Measurements from ENCODE around the gene AOX1.

AOX1 gene

GRCh38 chr2:200586644-200586975 lies 796 bp downstream of the AOX1 start:
- Histone ChIP-seq H3K36me3 (ENCODE audit: control insufficient read depth in 1 of 2, insufficient read depth in 2 of 2, low read length in 2 of 2) (no peaks in the 10 kb centered on the region), H3K4me3 (ENCODE audit: low read depth in 1 of 2, low read length in 2 of 2) (peak overlapping the region; percentile 68 to 73), H3K27ac (ENCODE audit: low read depth, low read length) (no peak overlapping the region), H3K4me1 (ENCODE audit: control insufficient read depth in 1 of 2, insufficient read depth in 2 of 2, low read length in 2 of 2) (peaks cover 5 to 7% of the 10 kb centered on the region in 2 donors), H3K9ac (ENCODE audit: low read depth in 1 of 2, low read length in 2 of 2) (no peak overlapping the region), H3K9me3 (ENCODE audit: control insufficient read depth in 1 of 2, low read length in 2 of 2) (no peaks in the 10 kb centered on the region), H3K27me3 (ENCODE audit: control insufficient read depth in 1 of 2, insufficient read depth in 2 of 2, low read length in 2 of 2) (no peaks in the 10 kb centered on the region)

- Histone ChIP-seq H3K9ac (ENCODE audit: low read depth in 1 of 2, low read length in 2 of 2) (no peak overlapping the region), H3K27ac (ENCODE audit: low read depth, low read length) (no peak overlapping the region), H3K4me1 (ENCODE audit: control insufficient read depth in 1 of 2, insufficient read depth in 2 of 2, low read length in 2 of 2) (peaks cover 7 to 9% of the 10 kb centered on the region in 2 donors)
These were observed 1.3 kb downstream of the AOX1 start for GRCh38 chr2:200587007-200587616.

DNA sequence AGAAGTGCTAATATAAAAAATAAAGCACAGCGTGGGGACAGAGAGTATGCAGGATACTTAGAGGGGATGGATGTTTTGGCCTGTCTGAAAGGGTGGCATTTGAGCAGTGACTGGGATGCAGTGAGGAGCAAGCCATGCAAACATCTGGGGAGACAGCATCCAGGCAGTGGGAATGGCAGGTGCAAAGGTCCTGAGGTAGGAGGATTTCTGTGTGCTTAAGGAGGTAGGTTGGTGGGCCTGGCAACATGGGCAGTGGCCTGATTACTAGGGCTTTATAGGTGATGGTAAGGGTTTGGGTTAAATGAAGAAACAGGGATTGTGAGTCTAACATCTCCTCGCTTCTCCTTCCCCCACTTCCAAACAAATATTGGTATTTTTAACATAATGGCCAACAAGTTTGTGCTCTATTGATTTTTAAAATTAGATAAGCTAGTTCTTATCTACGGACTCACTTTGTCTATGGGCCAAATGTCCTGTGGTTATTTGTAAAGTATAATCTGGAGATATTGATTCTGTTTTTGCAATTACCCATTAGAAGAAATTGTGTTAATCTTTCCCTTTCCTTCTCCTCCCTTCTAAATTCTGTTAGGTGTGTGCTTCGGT lies 2.4 kb downstream of the AOX1 start:
- no peaks in the 10 kb centered on the region for H3K27me3 ChIP-seq (ENCODE audit: control insufficient read depth in 1 of 2, insufficient read depth in 2 of 2, low read length in 2 of 2)
- H3K4me1 ChIP-seq (ENCODE audit: control insufficient read depth in 1 of 2, insufficient read depth in 2 of 2, low read length in 2 of 2): peaks cover 7 to 13% of the 10 kb centered on the region in 2 donors
- no peak overlapping the region for H3K4me3 ChIP-seq (ENCODE audit: low read depth in 1 of 2, low read length in 2 of 2)
- H3K27ac ChIP-seq (ENCODE audit: low read depth, low read length): no peak overlapping the region
- H3K9ac ChIP-seq (ENCODE audit: low read depth in 1 of 2, low read length in 2 of 2): no peak overlapping the region
- H3K36me3 ChIP-seq (ENCODE audit: control insufficient read depth in 1 of 2, insufficient read depth in 2 of 2, low read length in 2 of 2): no peaks in the 10 kb centered on the region
- H3K9me3 ChIP-seq (ENCODE audit: control insufficient read depth in 1 of 2, low read length in 2 of 2): no peaks in the 10 kb centered on the region

More at GRCh38 chr2:200587007-200587616, 1.3 kb downstream of the AOX1 start:
- no peak overlapping the region for H3K4me3 ChIP-seq (ENCODE audit: low read depth in 1 of 2, low read length in 2 of 2)
- H3K27me3 ChIP-seq (ENCODE audit: control insufficient read depth in 1 of 2, insufficient read depth in 2 of 2, low read length in 2 of 2): no peaks in the 10 kb centered on the region
- no peaks in the 10 kb centered on the region for H3K36me3 ChIP-seq (ENCODE audit: control insufficient read depth in 1 of 2, insufficient read depth in 2 of 2, low read length in 2 of 2)
- no peaks in the 10 kb centered on the region for H3K9me3 ChIP-seq (ENCODE audit: control insufficient read depth in 1 of 2, low read length in 2 of 2)

GRCh38 chr2:200590090-200590489 lies 4.3 kb downstream of the AOX1 start:
- Histone ChIP-seq H3K9ac (ENCODE audit: low read depth in 1 of 2, low read length in 2 of 2) (no peak overlapping the region), H3K27me3 (ENCODE audit: control insufficient read depth in 1 of 2, insufficient read depth in 2 of 2, low read length in 2 of 2) (no peaks in the 10 kb centered on the region), H3K36me3 (ENCODE audit: control insufficient read depth in 1 of 2, insufficient read depth in 2 of 2, low read length in 2 of 2) (no peaks in the 10 kb centered on the region), H3K4me3 (ENCODE audit: low read depth in 1 of 2, low read length in 2 of 2) (no peak overlapping the region), H3K4me1 (ENCODE audit: control insufficient read depth in 1 of 2, insufficient read depth in 2 of 2, low read length in 2 of 2) (peaks cover 7 to 17% of the 10 kb centered on the region in 2 donors), H3K27ac (ENCODE audit: low read depth, low read length) (no peak overlapping the region), H3K9me3 (ENCODE audit: control insufficient read depth in 1 of 2, low read length in 2 of 2) (no peaks in the 10 kb centered on the region)

GRCh38 chr2:200591308-200591707 lies 5.5 kb downstream of the AOX1 start:
- H3K9me3 ChIP-seq (ENCODE audit: control insufficient read depth in 1 of 2, low read length in 2 of 2): no peaks in the 10 kb centered on the region
- H3K27me3 ChIP-seq (ENCODE audit: control insufficient read depth in 1 of 2, insufficient read depth in 2 of 2, low read length in 2 of 2): no peaks in the 10 kb centered on the region
- H3K9ac ChIP-seq (ENCODE audit: low read depth in 1 of 2, low read length in 2 of 2): no peak overlapping the region
- no peak overlapping the region for H3K27ac ChIP-seq (ENCODE audit: low read depth, low read length)
- no peaks in the 10 kb centered on the region for H3K36me3 ChIP-seq (ENCODE audit: control insufficient read depth in 1 of 2, insufficient read depth in 2 of 2, low read length in 2 of 2)
- no peak overlapping the region for H3K4me3 ChIP-seq (ENCODE audit: low read depth in 1 of 2, low read length in 2 of 2)
- H3K4me1 ChIP-seq (ENCODE audit: control insufficient read depth in 1 of 2, insufficient read depth in 2 of 2, low read length in 2 of 2): peaks cover 0 to 16% of the 10 kb centered on the region in 2 donors

- Histone ChIP-seq H3K4me1 (ENCODE audit: control insufficient read depth in 1 of 2, insufficient read depth in 2 of 2, low read length in 2 of 2) (peaks cover 0 to 24% of the 10 kb centered on the region in 2 donors), H3K27me3 (ENCODE audit: control insufficient read depth in 1 of 2, insufficient read depth in 2 of 2, low read length in 2 of 2) (no peaks in the 10 kb centered on the region), H3K9me3 (ENCODE audit: control insufficient read depth in 1 of 2, low read length in 2 of 2) (no peaks in the 10 kb centered on the region), H3K27ac (ENCODE audit: low read depth, low read length) (no peak overlapping the region), H3K9ac (ENCODE audit: low read depth in 1 of 2, low read length in 2 of 2) (no peak overlapping the region), H3K4me3 (ENCODE audit: low read depth in 1 of 2, low read length in 2 of 2) (no peak overlapping the region), H3K36me3 (ENCODE audit: control insufficient read depth in 1 of 2, insufficient read depth in 2 of 2, low read length in 2 of 2) (no peaks in the 10 kb centered on the region)
These were observed 6.7 kb downstream of the AOX1 start for GRCh38 chr2:200592406-200593075.

- H3K9me3 ChIP-seq (ENCODE audit: control insufficient read depth in 1 of 2, low read length in 2 of 2): no peaks in the 10 kb centered on the region
- H3K4me1 ChIP-seq (ENCODE audit: control insufficient read depth in 1 of 2, insufficient read depth in 2 of 2, low read length in 2 of 2): peaks cover 0 to 24% of the 10 kb centered on the region in 2 donors
- H3K27me3 ChIP-seq (ENCODE audit: control insufficient read depth in 1 of 2, insufficient read depth in 2 of 2, low read length in 2 of 2): no peaks in the 10 kb centered on the region
- no peak overlapping the region for H3K4me3 ChIP-seq (ENCODE audit: low read depth in 1 of 2, low read length in 2 of 2)
- no peak overlapping the region for H3K9ac ChIP-seq (ENCODE audit: low read depth in 1 of 2, low read length in 2 of 2)
- H3K27ac ChIP-seq (ENCODE audit: low read depth, low read length): no peak overlapping the region
- no peaks in the 10 kb centered on the region for H3K36me3 ChIP-seq (ENCODE audit: control insufficient read depth in 1 of 2, insufficient read depth in 2 of 2, low read length in 2 of 2)
These were observed 8.1 kb downstream of the AOX1 start for GRCh38 chr2:200593905-200594304.

DNA sequence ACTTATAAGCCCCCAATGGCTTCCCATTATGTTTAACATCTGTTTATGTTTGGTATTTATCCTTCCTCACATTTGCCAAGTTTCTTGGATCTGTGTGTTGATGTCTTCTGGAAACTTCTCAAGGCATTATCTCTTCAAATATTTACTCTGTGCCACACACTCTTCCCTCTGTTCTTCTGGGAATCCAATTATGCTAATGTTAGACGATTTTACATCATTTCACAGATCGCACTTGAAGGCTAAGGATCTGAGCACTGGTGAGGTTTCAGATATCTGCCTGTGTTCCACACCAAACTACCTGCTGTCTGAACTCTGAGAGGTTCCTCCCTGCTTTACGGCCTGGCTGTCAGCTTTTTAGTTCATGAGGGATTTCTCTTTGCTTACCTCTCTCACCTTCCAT lies 10.1 kb downstream of the AOX1 start:
- H3K4me3 ChIP-seq (ENCODE audit: low read depth in 1 of 2, low read length in 2 of 2): no peak overlapping the region
- no peaks in the 10 kb centered on the region for H3K27me3 ChIP-seq (ENCODE audit: control insufficient read depth in 1 of 2, insufficient read depth in 2 of 2, low read length in 2 of 2)
- H3K9ac ChIP-seq (ENCODE audit: low read depth in 1 of 2, low read length in 2 of 2): no peak overlapping the region
- peaks cover 0 to 24% of the 10 kb centered on the region in 2 donors for H3K4me1 ChIP-seq (ENCODE audit: control insufficient read depth in 1 of 2, insufficient read depth in 2 of 2, low read length in 2 of 2)
- H3K9me3 ChIP-seq (ENCODE audit: control insufficient read depth in 1 of 2, low read length in 2 of 2): no peaks in the 10 kb centered on the region
- no peaks in the 10 kb centered on the region for H3K36me3 ChIP-seq (ENCODE audit: control insufficient read depth in 1 of 2, insufficient read depth in 2 of 2, low read length in 2 of 2)
- no peak overlapping the region for H3K27ac ChIP-seq (ENCODE audit: low read depth, low read length)

DNA sequence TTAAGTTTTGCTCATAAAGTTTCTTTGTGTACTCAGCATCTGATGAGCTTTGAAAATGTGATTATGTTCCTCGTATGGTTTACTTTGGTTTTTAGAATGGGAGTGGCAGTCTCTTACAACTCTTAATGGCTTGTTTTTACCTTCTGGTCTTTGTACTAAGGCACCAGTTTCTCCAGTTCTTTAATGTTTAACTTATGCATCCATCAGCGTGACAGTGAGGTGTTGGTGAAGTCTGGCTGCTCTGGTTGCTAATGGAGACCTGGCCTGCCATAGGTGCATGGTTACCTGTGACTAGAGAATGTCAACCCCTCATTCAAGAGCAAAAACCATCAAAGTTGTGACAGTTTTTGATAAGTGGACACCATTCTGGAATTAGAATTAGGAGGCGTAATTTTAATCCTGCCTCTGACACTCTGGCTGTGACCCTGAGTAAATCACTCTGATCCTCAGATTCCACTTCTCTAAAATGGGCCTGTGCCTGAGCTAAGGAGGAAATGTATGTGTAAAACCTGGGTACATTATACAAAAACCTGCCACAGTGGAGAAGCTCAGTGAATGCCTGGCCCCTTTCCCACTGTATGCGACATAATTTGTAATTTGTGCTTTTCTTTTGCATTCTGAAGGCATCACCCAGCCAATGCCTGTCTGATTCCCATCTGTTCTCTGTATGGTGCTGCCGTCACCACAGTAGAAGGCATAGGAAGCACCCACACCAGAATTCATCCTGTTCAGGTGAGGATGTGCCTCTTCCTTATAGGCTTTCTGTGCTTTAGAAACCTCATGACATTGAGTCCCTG lies 11.2 kb downstream of the AOX1 start:
- Histone ChIP-seq H3K9me3 (ENCODE audit: control insufficient read depth in 1 of 2, low read length in 2 of 2) (no peaks in the 10 kb centered on the region), H3K27me3 (ENCODE audit: control insufficient read depth in 1 of 2, insufficient read depth in 2 of 2, low read length in 2 of 2) (no peaks in the 10 kb centered on the region), H3K4me1 (ENCODE audit: control insufficient read depth in 1 of 2, insufficient read depth in 2 of 2, low read length in 2 of 2) (peaks cover 0 to 22% of the 10 kb centered on the region in 2 donors), H3K4me3 (ENCODE audit: low read depth in 1 of 2, low read length in 2 of 2) (no peak overlapping the region), H3K36me3 (ENCODE audit: control insufficient read depth in 1 of 2, insufficient read depth in 2 of 2, low read length in 2 of 2) (no peaks in the 10 kb centered on the region), H3K9ac (ENCODE audit: low read depth in 1 of 2, low read length in 2 of 2) (no peak overlapping the region), H3K27ac (ENCODE audit: low read depth, low read length) (no peak overlapping the region)

DNA sequence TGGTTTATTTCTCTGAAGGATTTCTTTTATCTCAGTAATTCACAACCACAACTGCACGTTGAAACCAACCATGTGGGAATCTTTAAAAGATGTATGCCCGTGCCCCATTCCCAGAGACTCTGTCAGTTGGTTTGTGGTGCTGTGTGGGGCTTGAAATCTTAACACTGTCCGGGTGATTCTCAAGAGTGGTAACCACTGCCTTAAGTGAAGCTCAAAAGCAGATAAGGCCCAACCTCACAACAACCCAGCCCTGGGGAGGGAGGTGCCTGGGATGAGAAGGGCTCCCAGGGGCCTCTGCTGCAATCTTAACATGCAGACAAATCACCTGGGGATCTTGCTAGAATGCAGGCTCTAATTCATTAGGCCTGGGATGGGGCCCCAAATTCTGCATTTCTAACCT lies 13.4 kb downstream of the AOX1 start:
- Histone ChIP-seq H3K27ac (ENCODE audit: low read depth, low read length) (no peak overlapping the region), H3K4me1 (ENCODE audit: control insufficient read depth in 1 of 2, insufficient read depth in 2 of 2, low read length in 2 of 2) (peaks cover 0 to 16% of the 10 kb centered on the region in 2 donors), H3K4me3 (ENCODE audit: low read depth in 1 of 2, low read length in 2 of 2) (no peak overlapping the region), H3K9ac (ENCODE audit: low read depth in 1 of 2, low read length in 2 of 2) (no peak overlapping the region), H3K9me3 (ENCODE audit: control insufficient read depth in 1 of 2, low read length in 2 of 2) (no peaks in the 10 kb centered on the region), H3K36me3 (ENCODE audit: control insufficient read depth in 1 of 2, insufficient read depth in 2 of 2, low read length in 2 of 2) (no peaks in the 10 kb centered on the region), H3K27me3 (ENCODE audit: control insufficient read depth in 1 of 2, insufficient read depth in 2 of 2, low read length in 2 of 2) (no peaks in the 10 kb centered on the region)

All from duodenal mucosa (tissue), 2 donors.